Aorta (tissue), 5 donors: ENCODE measurements around the gene EPHA4. TPM values are rescaled to one million over a fixed set of nuclear protein-coding genes. Genes with fewer than 3 reads are reported as not detected.

Source experiments
- ATAC-seq: fragments of 200-7000 bp; cut with Tn5 transposase; one replicate; pipeline ENCODE4 v1.9.1; 2022; ENCODE audit warnings: moderate library complexity; ENCODE audit not compliant: low FRiP score
- DNase-seq, 2 donors: peaks; one replicate each; pipeline ENCODE4 v3.0.0-alpha.2; 2020
- H3K27ac ChIP-seq, 2 donors: one replicate each; pipeline ENCODE4 v1.5.1; 2013; ENCODE audit warnings: low read length in 2 of 2, mild to moderate bottlenecking in 2 of 2, moderate library complexity in 2 of 2, control low read depth in 1 of 2, inconsistent platforms in 1 of 2, low read depth in 1 of 2
- H3K27me3 ChIP-seq, 2 donors: one replicate each; pipeline ENCODE4 v1.6.1; 2013; ENCODE audit warnings: control low read depth in 1 of 2, low read length in 1 of 2, mild to moderate bottlenecking in 1 of 2, moderate library complexity in 1 of 2; ENCODE audit not compliant: insufficient read depth in 2 of 2, control insufficient read depth in 1 of 2
- H3K36me3 ChIP-seq, 2 donors: one replicate each; pipeline ENCODE4 v1.6.1; 2013; ENCODE audit warnings: control low read depth in 1 of 2, low read length in 1 of 2, mild to moderate bottlenecking in 1 of 2; ENCODE audit not compliant: insufficient read depth in 2 of 2, control insufficient read depth in 1 of 2
- H3K4me1 ChIP-seq, 2 donors: one replicate each; pipeline ENCODE4 v1.6.1; 2013; ENCODE audit warnings: low read length in 2 of 2, control low read depth in 1 of 2, mild to moderate bottlenecking in 1 of 2, moderate library complexity in 1 of 2; ENCODE audit not compliant: insufficient read depth in 2 of 2, control insufficient read depth in 1 of 2
- H3K4me3 ChIP-seq, 2 donors: one replicate each; pipeline ENCODE4 v1.5.1; 2013; ENCODE audit warnings: low read length in 2 of 2, control low read depth in 1 of 2, mild to moderate bottlenecking in 1 of 2
- H3K9me3 ChIP-seq: one replicate; pipeline ENCODE4 v1.6.1; 2013; ENCODE audit warnings: mild to moderate bottlenecking, low read length; ENCODE audit not compliant: control insufficient read depth
- WGBS, 2 donors: extraction: QIAGEN DNeasy Blood & Tissue Kit; methylation state at CpG; one replicate each; pipeline ENCODE4 v1.1.7; 2013; 5-methylcytosine and 5-hydroxymethylcytosine counted together
- intact Hi-C, 2 donors: fragments of 100-400 bp; cut with DNase I; formaldehyde crosslinking; loops; one replicate each; pipeline versions ENCODE4 v1.14.2 to v1.15.0; 2022
- polyA plus RNA-seq, 2 donors: library from polyadenylated mRNA; stranded (reverse); fragments of 200-250 nt; gene quantifications; one replicate each; pipeline ENCODE4 v1.2.3, GENCODE V29; 2013
- total RNA-seq, 2 donors: library from RNA; stranded (reverse); fragmentation: NEBNext Ultra II Directional; extraction: Animal tissue kit (Norgen Biotek cat#: 25700); gene quantifications; one replicate each; pipeline ENCODE4 v1.2.1, GENCODE V29; 2021
- donor health status: healthy with polysubstance abuse.
- donor health status: Bipolar disorder and iron deficiency.
- donor health status: DM: no; HTN: no; CAD: no.
- donor health status: DM: no; HTN: no; CAD: no.
- donor health status: DM: yes; HTN: yes; CAD: no.

Gene EPHA4
- total and polyA plus RNA-seq, 4 donors = 2.9 to 32.1 (median 12.6) TPM

DNA sequence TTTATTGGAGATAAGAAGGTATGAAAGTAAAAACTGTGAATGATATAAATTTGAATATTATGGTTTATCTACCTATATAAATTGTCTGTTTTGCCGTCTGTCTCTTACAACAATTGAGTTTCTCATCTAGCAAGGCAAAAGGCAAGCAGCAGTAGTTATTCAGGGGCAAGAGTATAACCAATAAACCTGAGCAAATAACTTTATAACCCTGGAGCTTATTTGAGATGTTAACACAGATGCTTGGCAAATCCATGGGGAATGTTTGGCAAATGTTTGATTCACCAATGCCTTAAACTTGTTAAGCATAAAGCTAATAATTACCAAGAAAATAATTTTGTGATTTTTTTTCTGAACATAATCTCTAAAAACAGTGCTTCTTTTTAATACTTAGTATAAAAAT is 9.9 kb upstream of the EPHA4 start:
- Histone ChIP-seq H3K27ac (no peak overlapping the region), H3K9me3 (no peaks in the 10 kb centered on the region), H3K36me3 (no peaks in the 10 kb centered on the region), H3K27me3 (no peaks in the 10 kb centered on the region), H3K4me3 (no peak overlapping the region), H3K4me1 (no peaks in the 10 kb centered on the region)
- intact Hi-C loops = no loop called here
- 92 to 93% methylated on average over 1 of the region's 1 CpG for WGBS, 2 donors
- no peak for ATAC-seq
- DNase-seq = no peak

DNA sequence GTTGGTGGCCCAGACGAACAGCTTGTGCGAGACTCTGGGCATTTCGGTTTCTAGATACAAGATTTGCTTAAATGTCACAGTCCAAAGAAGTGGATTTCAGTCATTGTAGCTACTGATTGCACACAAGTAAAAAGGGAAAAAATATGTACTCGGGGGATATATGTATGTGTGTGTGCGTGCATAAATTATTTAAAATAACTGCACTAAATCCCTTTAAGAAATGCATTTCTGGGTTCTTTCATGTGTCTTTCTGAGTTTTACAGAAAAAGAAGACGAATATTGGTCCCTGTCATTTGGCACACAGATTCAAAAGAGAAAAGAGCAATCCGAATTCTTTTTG is 2.1 kb upstream of the EPHA4 start:
- DNase-seq (no peak), ATAC-seq (no peak)
- Histone ChIP-seq H3K27me3 (no peaks in the 10 kb centered on the region), H3K27ac (no peak overlapping the region), H3K4me1 (no peaks in the 10 kb centered on the region), H3K36me3 (no peaks in the 10 kb centered on the region), H3K9me3 (no peaks in the 10 kb centered on the region), H3K4me3 (peak overlapping the region in 1 of 2 donors; percentile 42)
- 14% methylated on average over 7 of the region's 7 CpGs for WGBS, 2 donors
- intact Hi-C loops = loop anchor here (5.0 to 10.0 kb wide), 5 partner anchors 349 to 1839 kb away; no protein-coding TSS in a partner anchor

DNA sequence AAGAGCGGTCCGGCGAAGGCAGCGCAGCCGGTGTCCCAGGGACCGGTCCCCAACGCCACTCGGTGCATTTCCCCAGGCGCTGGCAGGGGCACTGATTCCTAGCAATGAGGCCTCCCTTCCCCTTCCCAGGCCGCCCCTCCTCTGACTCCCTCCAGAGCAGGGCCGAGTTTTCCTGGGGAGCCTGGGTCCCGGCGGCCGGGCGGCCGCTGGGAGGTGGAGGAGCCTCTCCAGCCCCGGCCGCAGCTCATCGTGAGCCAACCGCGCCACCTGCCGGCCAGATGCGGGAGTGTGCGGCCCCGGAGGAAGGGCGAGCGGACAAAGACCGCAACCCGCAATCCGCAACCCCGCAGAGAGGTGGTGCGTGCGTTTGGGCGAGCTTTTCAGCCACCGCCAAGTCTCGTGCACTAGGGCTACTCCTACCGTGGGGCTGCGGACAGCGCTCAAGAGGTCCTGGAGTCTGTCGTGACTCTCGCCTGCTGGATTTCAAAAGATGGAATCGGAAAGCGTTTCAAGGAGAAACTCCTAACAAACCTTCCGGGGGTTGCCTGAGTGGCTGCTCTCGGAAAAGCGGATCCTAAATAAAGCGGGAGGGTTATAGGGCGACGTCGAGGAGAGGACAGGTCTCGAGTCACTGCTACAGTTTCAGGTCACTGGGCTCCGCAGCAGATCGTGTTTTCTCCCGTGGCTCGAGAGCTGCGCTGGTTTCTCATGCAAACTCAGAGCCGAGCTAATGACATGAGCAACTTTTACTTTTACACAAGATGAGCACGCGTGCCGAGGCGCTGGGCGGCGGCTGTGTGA is 1.5 kb upstream of the EPHA4 start:
- Histone ChIP-seq H3K27me3 (no peaks in the 10 kb centered on the region), H3K9me3 (no peaks in the 10 kb centered on the region), H3K4me1 (no peaks in the 10 kb centered on the region), H3K4me3 (peak overlapping the region; percentile 46 to 66), H3K27ac (peak overlapping the region in 1 of 2 donors; percentile 41), H3K36me3 (no peaks in the 10 kb centered on the region)
- intact Hi-C loops = loop anchor here (1.0 to 10.0 kb wide), 7 partner anchors 349 to 1839 kb away; no protein-coding TSS in a partner anchor
- DNase-seq = peak; percentile 83 to 96
- peak; percentile 92 for ATAC-seq
- WGBS, 2 donors = 0% methylated on average over 59 to 63 of the region's 63 CpGs

DNA sequence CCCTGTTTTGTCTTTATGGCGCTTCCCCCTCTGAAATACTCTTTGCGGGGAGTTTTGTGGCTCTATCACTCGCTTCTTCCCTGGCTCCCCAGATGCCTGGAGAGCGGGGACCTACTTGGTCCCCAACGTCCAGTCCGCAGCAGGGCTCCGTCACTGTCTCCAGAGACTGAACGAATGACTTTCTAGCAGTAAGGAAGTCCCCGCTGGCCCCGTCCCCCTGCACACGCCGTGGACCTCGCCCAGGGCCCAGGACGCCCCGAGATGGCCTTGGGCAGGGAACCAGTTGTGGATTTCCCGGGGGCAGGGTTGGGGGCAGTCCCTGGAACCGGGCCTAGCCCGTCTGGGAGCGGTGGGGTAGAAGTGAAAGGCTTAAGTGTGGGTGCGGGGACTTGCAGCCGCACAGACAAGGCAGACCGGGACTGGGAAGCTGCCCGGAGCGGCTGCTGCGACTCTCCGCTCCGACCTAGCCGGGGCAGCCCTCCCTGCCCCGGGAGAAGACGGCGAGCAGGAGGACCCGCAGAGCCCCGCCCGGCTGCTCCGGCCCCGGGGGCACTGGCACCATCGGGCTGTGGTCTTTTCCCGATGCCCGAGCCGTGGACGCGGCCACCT is 821 bp upstream of the EPHA4 start:
- Histone ChIP-seq H3K27me3 (no peaks in the 10 kb centered on the region), H3K4me3 (peak overlapping the region; percentile 46 to 66), H3K4me1 (no peaks in the 10 kb centered on the region), H3K36me3 (no peaks in the 10 kb centered on the region), H3K27ac (peak overlapping the region; percentile 3 to 41), H3K9me3 (no peaks in the 10 kb centered on the region)
- WGBS, 2 donors = 0% methylated on average over 42 of the region's 42 CpGs
- peak; percentile 68 for ATAC-seq
- DNase-seq = peak; percentile 69 to 73
- intact Hi-C loops = loop anchor here (1.0 to 10.0 kb wide), 7 partner anchors 348 to 1838 kb away; no protein-coding TSS in a partner anchor

GRCh38 chr2:221571551-221572218 is 419 bp downstream of the EPHA4 start:
- ATAC-seq = peak; percentile 39
- WGBS, 2 donors = 0% methylated on average over 61 of the region's 61 CpGs
- intact Hi-C loops = loop anchor here (2.0 to 10.0 kb wide), 6 partner anchors 347 to 1837 kb away; no protein-coding TSS in a partner anchor
- H3K27ac ChIP-seq = peak overlapping the region in 1 of 2 donors; percentile 65
- H3K27me3 ChIP-seq = no peaks in the 10 kb centered on the region
- no peaks in the 10 kb centered on the region for H3K36me3 ChIP-seq
- H3K9me3 ChIP-seq = no peaks in the 10 kb centered on the region
- H3K4me1 ChIP-seq = peaks cover 0 to 3% of the 10 kb centered on the region in 2 donors
- peak overlapping the region; percentile 65 to 80 for H3K4me3 ChIP-seq
- DNase-seq = peak; percentile 51 to 81

- H3K36me3 ChIP-seq = no peaks in the 10 kb centered on the region
- intact Hi-C loops = loop anchor here (5.0 to 10.0 kb wide), 5 partner anchors 346 to 1836 kb away; no protein-coding TSS in a partner anchor
- peaks cover 0 to 3% of the 10 kb centered on the region in 2 donors for H3K4me1 ChIP-seq
- DNase-seq (peak in 1 of 2 donors; percentile 46), ATAC-seq (no peak)
- H3K9me3 ChIP-seq = no peaks in the 10 kb centered on the region
- no peaks in the 10 kb centered on the region for H3K27me3 ChIP-seq
- H3K27ac ChIP-seq = no peak overlapping the region
- WGBS, 2 donors = 1 to 2% methylated on average over 40 to 41 of the region's 41 CpGs
- H3K4me3 ChIP-seq = peak overlapping the region; percentile 65 to 80
Observed at GRCh38 chr2:221571025-221571550, 1.0 kb downstream of the EPHA4 start.

DNA sequence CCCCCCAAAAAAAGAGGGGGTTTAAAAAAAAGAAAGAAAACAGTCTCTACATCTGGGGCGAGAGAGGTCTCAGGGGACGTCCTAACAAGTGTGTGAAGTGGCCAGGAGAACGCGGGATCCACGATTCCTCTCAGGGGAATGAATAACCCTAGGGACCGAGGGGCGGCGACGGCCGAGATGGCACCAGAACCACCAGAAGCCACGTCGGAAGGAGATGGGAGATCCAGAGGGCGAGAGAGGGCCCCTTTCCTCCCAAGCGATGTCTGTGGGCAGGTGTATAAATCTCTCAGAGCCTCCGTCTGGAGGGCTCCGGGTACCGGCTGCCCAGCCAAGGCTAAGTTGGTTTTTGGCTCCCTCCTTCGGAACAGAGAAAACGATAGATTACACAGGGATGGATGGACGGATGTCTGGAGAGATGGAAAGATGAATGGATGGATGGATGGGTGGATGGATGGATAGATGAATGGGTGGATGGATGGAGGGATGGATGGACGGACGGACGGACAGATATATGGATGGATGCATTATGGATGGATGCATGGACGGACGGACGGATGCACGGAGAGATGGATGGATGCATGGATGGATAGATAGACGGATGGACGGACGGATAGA is 1.7 kb downstream of the EPHA4 start:
- H3K4me3 ChIP-seq = peak overlapping the region; percentile 65 to 80
- H3K27ac ChIP-seq = no peak overlapping the region
- ATAC-seq = no peak
- no peaks in the 10 kb centered on the region for H3K27me3 ChIP-seq
- H3K4me1 ChIP-seq = peaks cover 0 to 3% of the 10 kb centered on the region in 2 donors
- H3K9me3 ChIP-seq = no peaks in the 10 kb centered on the region
- no peaks in the 10 kb centered on the region for H3K36me3 ChIP-seq
- intact Hi-C loops = loop anchor here (5.0 to 10.0 kb wide), 5 partner anchors 346 to 1836 kb away; no protein-coding TSS in a partner anchor
- WGBS, 2 donors = 2 to 3% methylated on average over 30 of the region's 30 CpGs
- DNase-seq = peak in 1 of 2 donors; percentile 79

GRCh38 chr2:221569871-221570270 is 2.2 kb downstream of the EPHA4 start:
- peaks cover 0 to 3% of the 10 kb centered on the region in 2 donors for H3K4me1 ChIP-seq
- H3K9me3 ChIP-seq = no peaks in the 10 kb centered on the region
- no peak for DNase-seq
- no peak overlapping the region for H3K27ac ChIP-seq
- WGBS, 2 donors = 48 to 63% methylated on average over 8 of the region's 8 CpGs
- H3K4me3 ChIP-seq = peak overlapping the region; percentile 29 to 65
- no peaks in the 10 kb centered on the region for H3K36me3 ChIP-seq
- no peaks in the 10 kb centered on the region for H3K27me3 ChIP-seq
- intact Hi-C loops = loop anchor here (5.0 to 10.0 kb wide), 6 partner anchors 125 to 1835 kb away; no protein-coding TSS in a partner anchor
- no peak for ATAC-seq
